HG02884 (cell line): Measurements from ENCODE around the gene IFITM2.
"Not testable (repeated sequence)": the region's sequence is repeated elsewhere in the genome, so short reads cannot be mapped to it uniquely, and the experiment has no call there.

Experiments used
- ATAC-seq: cut with Tn5 transposase; IDR thresholded peaks from one replicate; pipeline ENCODE4 v1.9.1; 2021; ENCODE audit warnings: mild to moderate bottlenecking, moderate library complexity; ENCODE audit not compliant: unreplicated experiment

Gene IFITM2

DNA sequence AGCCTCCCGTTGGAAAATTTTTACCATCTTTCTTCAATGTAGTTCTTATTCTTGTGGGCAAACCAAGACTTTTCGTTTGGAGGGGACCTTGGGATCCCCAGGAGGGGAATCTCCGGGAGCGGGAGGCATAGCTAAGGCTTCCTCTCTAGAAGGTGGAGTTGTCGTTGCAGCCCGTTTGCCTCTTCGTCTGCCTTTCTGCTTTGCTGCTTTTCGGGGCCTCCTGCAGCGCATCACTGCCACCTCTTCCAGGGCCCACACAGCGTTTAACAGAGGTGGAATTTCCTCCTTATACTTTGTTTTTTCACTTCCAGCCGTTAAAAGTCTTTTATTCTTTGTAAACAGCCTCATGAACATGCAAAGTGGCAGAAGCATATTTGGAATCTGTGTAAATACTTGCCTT is 16.5 kb downstream of the IFITM2 start:
- no peak for ATAC-seq

DNA sequence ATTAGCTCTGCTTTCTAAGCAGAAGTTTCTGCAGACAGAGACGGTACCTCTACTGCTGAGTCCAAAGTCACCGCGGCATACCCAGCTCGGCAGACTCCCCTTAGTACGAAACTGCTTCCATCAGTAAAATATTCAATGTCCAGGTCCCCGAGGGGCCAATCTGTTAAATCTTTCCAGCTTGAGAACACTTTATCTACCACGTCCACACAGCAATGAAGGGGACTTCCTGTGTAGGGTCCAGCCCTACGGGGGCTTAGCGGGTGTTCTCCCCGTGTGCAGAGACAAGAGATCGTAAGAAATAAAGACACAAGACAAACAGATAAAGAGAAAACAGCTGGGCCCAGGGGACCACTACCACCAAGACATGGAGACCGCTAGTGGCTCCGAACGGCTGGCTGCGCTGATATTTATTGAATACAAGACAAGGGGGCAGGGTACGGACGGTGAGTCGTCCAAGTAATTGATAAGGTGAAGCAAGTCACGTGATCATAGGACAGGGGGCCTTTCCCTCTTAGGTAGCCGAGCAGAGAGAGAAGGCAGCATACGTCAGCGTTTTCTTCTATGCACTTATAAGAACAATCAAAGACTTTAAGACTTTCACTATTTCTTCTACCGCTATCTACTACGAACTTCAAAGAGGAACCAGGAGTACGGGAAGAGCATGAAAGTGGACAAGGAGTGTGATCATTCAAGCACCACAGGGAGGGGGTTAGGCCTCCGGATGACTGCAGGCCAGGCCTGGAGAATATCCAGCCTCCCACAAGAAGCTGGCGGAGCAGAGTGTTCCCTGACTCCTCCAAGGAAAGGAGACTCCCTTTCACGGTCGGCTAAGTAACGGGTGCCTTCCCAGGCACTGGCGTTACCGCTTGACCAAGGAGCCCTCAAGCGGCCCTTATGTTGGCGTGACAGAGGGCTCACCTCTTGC is 17.2 kb downstream of the IFITM2 start:
- not testable (repeated sequence) for ATAC-seq

DNA sequence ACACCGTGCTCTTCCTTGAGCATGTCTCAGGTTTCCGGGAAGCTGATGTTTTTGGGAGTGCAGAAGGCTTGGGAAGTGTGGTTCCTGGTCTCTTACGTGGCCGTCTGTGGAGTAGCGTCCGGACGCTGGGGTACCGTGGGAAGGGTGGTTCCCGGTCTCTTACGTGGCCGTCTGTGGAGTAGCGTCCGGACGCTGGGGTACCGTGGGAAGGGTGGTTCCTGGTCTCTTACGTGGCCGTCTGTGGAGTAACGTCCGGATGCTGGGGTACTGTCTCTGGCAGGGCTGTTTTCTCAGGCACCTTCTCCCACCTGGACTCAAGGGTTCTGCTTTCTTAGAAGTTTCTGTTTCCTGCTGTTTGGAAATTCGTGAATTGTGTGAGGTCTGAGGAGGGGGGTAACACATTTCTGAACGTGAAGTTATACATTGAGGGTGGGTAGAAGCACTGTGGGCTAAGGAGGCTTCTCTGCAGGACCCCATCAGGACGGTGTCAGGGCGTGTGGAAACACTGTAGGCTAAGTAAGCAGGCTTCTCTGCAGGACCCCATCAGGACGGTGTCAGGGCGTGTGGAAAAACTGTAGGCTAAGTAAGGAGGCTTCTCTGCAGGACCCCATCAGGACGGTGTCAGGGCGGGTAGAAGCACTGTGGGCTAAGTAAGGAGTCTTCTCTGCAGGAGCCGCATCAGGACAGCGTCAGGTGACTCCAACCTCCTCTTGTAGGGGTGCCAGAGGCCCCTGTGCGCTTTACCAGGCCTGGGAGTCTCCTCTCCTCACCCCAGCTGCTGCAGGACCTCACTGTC is 18.4 kb downstream of the IFITM2 start:
- ATAC-seq: no peak

DNA sequence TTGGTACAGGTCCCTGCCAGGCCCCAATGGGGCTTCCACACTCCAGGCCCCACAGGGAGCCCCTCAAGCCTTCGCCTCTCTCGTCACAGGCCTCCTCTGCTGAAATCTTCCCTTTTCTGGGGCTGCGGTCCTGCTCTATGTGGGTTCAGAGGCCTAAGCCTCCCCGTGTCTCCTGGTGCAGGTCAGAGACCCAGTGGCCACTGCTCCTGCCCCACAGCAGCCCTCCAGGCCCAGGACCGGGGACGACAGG is 18.9 kb downstream of the IFITM2 start:
- ATAC-seq: no peak

DNA sequence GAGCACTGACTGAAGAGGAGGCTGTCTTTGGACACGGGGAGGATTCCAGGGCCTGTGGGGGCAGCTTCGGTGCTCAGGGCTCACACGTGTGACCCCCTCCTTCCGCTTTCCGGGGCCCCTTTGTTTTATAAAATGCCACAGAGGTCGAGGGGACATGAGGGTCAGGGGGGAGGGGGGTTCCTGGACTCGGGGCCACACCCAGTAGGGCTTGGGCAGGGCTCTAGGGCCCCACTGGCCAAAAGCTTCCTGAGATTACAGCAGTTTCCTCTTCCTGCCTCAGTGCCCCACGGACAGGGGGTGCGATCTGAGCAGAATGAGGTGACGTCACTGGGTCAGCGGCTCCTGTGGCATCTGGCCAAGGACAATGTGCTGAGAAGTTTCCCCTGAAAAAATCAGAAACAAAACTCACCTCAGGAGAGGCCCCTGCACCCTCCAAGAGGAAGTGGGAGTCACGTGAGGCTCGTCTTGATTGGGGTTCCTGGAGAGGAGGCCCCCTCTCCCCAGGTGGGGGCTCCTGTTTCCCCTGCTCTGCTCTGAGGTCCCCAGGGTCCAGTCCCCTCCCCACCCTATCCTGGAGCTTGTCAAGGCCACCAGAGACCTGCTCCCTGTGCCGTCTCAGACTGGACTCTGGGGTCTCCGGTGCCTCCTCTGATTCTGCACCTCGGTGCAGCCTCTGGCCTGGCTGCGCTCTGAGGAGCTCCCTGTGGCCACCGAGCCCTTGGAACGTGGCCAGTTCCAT is 19.4 kb downstream of the IFITM2 start:
- ATAC-seq: peak; percentile 54

DNA sequence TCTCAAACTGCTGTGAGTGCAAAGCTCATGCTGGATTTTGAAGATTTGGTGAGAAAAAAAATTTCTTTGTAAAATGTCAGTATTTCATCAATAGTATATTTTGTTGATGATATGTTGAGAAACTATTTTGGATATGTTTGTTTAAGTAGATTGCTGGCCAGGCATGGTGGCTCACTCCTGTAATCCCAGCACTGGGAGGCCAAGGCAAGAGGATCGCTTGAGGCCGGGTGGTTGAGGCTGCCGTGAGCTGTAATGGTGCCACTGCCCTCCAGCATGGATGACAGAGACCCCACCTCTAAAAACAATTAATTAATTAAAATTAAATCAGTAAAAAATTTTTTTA is 19.9 kb downstream of the IFITM2 start:
- no peak for ATAC-seq

DNA sequence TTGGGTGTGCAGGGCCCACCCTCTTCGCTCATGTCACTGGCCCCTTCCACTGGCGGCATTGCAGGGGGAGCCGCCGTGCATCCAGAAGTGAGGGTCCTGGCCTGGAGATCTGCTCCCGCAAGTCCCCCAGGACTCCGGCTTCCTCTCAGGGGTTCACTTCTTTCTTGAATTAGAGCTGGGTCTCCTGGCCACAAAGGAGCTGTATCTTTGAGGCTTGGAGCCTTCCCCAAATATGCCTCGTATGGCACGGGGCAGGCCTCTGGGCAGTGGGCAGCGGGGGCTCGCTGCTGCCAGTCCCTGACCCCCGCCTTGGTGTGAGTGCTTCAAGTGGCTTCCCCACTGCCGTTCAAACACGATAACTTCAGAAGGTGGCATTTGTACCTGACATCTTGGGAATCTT is 20.4 kb downstream of the IFITM2 start:
- ATAC-seq: no peak

DNA sequence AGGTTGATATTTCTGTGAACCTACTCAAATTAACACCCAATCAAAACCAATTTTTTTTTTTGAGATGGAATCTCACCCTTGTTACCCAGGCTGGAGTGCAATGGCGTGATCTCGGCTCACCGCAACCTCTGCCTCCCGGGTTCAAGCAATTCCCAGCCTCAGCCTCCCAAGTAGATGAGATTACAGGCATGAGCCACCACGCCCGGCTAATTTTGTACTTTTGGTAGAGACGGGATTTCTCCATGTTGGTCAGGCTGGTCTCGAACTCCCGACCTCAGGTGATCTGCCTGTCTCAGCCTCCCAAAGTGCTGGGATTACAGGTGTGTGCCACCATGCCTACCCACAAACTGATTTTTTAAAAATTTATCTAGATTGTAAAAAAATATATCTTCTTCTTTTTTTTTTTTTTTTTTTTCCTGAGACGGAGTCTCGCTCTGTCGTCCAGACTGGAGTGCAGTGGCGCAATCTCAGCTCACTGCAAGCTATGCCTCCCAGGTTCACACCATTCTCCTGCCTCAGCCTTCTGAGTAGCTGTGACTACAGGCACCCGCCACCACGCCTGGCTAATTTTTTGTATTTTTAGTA is 21.0 kb downstream of the IFITM2 start:
- ATAC-seq: not testable (repeated sequence)

DNA sequence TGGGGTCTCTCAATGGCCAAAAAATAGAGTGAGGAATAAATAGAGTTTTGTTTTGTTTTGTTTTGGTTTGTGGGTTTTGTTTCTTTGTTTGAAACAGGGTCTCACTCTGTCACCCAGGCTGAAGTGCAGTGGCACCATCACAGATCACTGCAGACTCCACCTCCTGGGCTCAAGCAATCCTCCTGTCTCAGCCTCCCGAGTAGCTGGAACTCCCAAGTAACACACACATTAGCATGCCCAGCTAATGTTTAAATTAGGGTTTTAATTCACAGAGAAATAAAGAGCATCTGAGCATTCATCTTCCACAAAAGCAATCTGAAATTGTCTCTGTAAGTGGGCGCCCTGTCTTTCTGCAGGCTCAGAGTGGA is 22.3 kb downstream of the IFITM2 start:
- ATAC-seq: no peak

DNA sequence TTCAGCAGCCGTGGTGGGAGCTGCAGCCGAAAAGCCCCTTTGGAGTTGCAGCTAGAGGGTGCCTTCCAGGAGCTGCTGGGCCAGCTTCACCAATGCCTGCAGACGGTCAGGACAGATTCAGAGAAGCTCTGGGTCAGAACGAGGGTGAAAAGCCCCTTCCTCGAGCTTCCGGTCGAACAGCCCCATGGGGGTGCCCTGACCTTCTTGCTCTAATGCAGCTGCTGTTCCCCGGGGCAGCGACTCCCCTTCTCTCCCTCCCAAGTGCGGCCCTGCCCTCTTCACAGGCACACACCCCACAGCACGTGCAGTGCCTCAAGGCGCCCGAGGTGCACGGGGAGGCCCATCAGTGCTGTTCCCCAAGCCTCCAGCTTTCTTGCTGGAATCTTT is 22.7 kb downstream of the IFITM2 start:
- ATAC-seq: no peak

DNA sequence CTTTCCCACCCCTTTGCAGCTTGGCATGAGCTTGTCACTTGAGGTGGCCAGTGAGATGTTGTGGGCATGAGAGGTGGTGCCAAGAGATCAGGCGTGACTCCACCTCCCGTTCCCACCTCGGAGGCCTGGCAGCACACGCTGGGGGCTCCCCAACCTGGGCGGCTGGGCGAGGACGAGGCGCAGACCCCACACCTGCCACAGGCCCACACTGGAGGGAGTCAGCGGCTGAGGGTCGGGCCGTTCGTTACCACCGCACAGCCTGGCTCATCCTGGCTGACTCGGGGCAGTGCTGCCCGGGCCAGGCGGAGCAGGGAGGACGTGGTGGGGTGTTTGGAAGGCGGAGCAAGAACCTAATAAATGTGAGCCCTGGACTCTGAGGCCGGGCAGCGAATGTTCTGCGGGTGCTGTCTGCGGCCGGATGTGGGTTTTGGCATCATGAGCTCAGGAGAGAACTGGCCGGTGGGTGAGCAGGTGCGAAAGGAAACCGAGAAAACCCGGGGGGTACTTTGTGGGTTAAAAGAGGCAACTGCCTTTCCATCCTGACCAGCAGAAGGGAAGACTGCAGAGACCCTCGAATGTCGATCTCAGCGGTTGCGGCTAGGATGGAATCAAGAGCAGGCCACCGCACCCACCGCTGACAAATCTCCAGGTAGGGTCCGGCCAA is 23.2 kb downstream of the IFITM2 start:
- ATAC-seq: no peak

DNA sequence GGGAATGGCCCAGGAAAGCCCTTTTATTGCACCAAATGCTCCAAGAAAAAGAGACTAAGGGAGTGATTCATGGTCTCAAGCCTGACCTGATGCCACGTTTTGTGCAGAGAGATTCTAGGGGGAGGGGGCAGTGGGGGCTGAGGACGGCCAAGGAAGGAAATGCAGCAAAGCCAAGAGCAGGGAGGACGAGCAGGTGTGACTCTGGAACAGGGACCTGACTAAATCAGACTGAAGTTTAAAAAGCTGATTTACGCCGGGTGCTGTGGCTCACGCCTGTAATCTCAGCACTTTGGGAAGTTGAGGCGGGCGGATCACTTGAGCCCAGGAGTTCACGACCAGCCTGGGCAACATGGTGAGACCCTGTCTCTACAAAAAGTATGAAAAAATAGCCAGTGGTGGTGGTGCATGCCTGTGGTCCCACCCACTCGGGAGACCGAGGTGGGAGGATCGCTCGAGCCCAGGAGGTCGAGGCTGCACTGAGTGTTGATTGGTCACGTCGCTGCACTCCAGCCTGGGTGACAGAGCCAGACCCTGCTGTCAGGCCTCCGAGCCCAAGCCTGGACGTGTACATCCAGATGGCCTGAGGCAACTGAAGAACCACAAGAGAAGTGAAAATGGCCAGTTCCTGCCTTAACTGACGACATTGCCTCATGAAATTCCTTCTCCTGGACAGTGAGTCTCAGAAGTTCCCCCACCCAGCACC is 23.9 kb downstream of the IFITM2 start:
- ATAC-seq: no peak

DNA sequence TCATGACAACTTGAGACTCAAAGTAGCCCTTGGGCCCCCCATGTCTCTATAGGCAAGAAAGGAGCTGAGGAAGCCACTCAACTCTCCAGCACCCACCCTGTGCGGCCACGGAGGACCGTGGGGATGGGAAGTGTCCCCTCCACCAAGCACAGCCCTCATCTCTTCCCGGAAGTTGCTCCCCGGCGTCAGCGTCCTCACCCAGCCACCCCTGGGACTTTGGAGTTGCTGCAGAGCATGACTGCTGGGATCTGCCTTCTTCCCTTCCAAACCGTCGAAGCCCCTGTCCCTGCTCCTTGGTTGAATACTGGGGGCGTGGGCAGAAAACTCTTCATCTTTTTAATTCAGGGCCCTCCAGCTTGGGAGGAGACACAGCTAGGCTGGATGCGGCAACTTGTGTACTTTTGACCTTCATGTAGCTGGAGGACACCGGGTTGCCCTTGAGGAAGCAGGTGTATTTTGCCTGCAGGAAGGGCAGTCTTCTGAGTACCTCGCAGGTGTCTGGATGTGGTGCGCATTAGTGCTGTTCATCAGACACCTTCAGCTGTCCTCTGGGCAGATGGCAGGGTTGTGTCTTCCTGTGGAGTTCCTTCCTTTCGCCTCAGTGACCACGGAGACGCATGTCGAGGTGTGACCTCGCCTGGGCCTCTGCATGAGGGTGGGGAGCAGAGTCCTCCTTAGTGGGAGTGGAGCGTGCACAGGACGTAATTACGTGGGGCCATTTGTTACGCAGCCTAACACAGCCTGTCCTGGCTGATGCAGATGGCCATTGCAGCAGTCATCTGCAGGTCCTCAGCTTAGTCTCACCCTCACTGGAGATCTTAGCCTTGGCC is 25.2 kb downstream of the IFITM2 start:
- ATAC-seq: no peak

DNA sequence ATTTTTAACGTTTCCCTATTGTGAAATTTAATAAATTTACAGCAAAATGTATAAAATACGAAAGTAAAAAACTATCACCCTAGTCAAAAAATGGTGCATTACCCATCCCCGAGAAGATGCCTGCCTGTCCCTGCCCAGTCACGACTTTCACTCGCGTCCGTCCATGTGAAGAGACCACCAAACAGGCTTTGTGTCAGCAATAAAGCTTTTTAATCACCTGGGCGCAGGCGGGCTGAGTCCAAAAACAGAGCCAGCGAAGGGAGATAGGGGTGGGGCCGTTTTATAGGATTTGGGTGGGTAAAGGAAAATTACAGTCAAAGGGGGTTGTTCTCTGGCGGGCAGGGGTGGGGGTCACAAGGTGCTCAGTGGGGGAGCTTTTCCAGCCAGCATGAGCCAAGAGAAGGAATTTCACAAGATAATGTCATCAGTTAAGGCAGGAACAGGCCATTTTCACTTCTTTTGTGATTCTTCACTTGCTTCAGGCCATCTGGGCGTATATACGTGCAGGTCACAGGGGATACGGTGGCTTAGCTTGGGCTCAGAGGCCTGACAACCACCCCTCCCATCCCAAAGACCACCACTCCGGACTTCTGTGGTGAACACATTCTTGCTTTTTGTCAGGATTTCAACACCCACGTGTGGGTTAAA is 26.1 kb downstream of the IFITM2 start:
- not testable (repeated sequence) for ATAC-seq

DNA sequence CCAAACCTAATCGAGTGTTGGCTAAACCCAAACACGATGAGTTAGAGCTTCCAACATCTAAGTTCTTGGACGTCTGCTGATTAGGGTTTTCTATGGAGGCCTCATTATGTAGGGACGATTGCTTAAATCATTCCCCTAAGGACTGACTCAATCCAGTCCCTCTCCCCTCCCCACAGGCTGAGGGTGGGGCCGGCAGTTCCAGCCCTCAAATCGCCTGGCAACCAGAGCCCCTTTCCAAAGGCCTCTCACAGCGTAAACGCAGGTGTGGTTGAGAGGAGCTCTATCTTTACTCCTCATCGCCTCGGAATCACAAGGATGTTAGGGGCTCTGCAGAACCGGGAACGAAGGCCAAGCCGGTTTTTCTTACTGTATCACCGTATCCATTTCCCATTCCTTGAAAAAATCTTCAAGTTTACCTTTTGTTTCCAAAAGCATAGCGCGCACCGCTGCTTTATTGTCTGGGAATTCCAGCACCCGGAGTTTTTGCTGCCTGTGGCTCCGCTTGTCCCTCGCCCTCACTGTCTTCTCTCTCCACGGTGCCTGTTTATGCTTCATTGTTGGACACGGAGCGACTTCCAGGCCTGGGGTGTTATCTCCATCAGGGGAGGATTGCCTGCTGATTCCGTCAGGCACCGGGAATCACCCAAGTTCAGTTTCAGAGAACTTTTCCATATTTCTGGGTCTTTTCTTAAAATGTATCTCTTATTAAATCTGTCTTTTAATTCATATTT is 26.8 kb downstream of the IFITM2 start:
- ATAC-seq: no peak

DNA sequence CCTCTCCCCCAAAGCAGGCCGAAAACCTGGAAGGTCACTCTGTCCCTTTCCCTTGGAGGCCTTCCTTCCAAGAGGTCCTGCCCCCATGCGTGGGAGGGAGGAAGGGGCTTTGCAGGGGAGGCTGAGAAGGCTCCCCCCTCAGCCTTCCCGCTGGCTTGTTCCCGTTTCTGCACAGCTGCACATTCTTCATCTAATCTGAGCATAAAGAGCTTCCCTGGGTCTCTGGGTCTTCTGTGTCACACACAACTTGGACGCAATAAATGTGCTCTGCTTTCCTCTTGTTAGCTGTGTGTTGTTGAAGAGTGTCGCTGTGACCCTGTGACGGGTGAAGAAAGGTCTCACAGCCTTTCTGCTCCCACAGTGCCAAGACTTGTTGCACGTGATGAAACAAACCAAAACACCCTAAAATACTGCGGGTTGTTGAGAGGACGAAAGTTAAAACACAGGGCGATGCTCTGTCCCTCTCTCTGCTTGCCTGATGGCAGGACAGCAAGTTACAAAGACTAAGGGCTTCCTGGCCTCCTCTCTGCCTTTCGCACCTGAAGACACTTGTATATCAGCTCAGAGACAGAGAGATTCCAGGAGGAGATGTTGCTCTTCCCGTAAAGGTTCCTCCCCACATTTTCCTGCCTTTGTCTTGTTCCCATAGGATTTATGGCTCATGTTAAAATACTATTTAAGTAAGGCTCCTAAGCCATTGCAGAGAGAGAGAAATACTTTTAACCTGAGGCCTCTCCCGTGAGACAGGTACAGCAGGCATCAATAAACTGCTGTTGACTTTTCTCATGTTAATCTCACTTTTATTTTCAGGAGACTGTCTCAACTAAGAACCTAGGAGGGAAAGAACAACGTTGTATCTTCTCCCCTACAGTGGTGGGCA is 28.4 kb downstream of the IFITM2 start:
- ATAC-seq: no peak

DNA sequence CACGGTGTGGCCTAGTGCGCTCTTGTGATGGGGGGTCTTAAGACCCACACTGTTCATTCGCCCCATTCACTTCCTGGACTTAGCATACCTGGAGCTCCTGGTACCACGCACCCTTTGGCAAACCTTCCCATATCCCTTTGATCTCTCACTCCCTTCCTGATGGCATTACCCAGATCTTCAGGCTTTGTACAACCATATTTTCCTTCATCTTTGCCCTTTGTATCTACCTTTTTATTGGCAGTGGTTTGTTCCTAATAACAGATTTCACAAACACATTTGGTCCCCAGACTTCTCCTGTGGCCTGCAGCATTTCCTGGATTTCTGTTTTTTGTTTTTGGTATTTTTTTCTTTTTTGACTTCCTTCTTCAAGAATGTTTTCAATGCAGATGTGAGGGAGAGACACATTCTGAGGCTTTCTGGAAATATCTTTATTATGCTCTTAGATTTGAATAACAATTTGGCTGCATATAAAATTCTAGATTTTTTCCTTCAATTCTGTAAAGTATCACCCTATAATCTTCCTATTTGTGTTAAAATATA is 29.1 kb downstream of the IFITM2 start:
- no peak for ATAC-seq
